K562 (cell line): ENCODE results near the gene TXNRD2. TPM values are rescaled to one million over a fixed set of nuclear protein-coding genes. Genes with fewer than 3 reads are reported as not detected.

Experiments
- ARID2 ChIP-seq: fragments of 450-650 bp; IDR thresholded peaks from 2 replicates; pipeline ENCODE4 v1.6.1; 2017; ENCODE audit warnings: antibody characterized with exemption, mild to moderate bottlenecking
- ELK3 ChIP-seq: fragments of 450-650 bp; formaldehyde crosslinking; IDR thresholded peaks from 2 replicates; pipeline ENCODE4 v1.4.0; 2020; ENCODE audit warnings: mild to moderate bottlenecking
- ETV1 ChIP-seq: fragments of 450-650 bp; conservative IDR thresholded peaks from 2 replicates; pipeline ENCODE4 v1.6.1; 2016; ENCODE audit warnings: missing genetic modification characterization, control low read depth, low read depth, missing compliant biosample characterization
- FOXK2 ChIP-seq, 2 experiments: fragments of 450-650 bp; IDR thresholded peaks in 1 of 2; conservative IDR thresholded peaks in 1 of 2; 2 replicates each; pipeline ENCODE4 v1.6.1; 2016; ENCODE audit warnings: low read depth in 2 of 2, mild to moderate bottlenecking in 1 of 2
- KLF16 ChIP-seq: IDR thresholded peaks from 2 replicates; pipeline ENCODE4 v1.6.1; 2016; ENCODE audit warnings: antibody characterized with exemption
- MED1 ChIP-seq: sonication (generic); formaldehyde crosslinking; IDR thresholded peaks from 2 replicates; pipeline ENCODE4 v1.8.1; 2023; ENCODE audit warnings: missing genetic modification reagents, borderline replicate concordance
- NUFIP1 ChIP-seq: fragments of 450-650 bp; IDR thresholded peaks from 2 replicates; pipeline ENCODE4 v1.6.1; 2018; ENCODE audit not compliant: partially characterized antibody
- RBFOX2 ChIP-seq: fragments of 200-400 bp; formaldehyde crosslinking; IDR thresholded peaks from 2 replicates; pipeline ENCODE4 v1.6.1; 2017; ENCODE audit warnings: low read depth, mild to moderate bottlenecking, low read length, moderate library complexity
- RNF2 ChIP-seq: sonication (generic); IDR thresholded peaks from 2 replicates; pipeline ENCODE4 v1.6.1; 2016
- SIN3A ChIP-seq, 2 experiments: fragments of 150-350 bp in 1 of 2; IDR thresholded peaks; 2 replicates each; pipeline ENCODE4 v1.6.1; 2011 to 2016; ENCODE audit warnings: borderline replicate concordance in 2 of 2, low read depth in 2 of 2, low read length in 2 of 2, mild to moderate bottlenecking in 2 of 2, moderate library complexity in 2 of 2; ENCODE audit not compliant: control insufficient read depth in 1 of 2
- WHSC1 ChIP-seq: IDR thresholded peaks from one replicate; pipeline ENCODE4 v1.6.1; 2012; ENCODE audit warnings: low read length, control low read depth, inconsistent platforms
- ZBTB12 ChIP-seq: fragments of 250-450 bp; sonication (Bioruptor Pico); IDR thresholded peaks from 2 replicates; pipeline ENCODE4 v1.4.0; 2020
- ZBTB8A ChIP-seq: fragments of 450-650 bp; IDR thresholded peaks from 2 replicates; pipeline ENCODE4 v1.6.1; 2018; ENCODE audit warnings: mild to moderate bottlenecking, moderate library complexity; ENCODE audit not compliant: partially characterized antibody
- ZC3H8 ChIP-seq: fragments of 450-650 bp; IDR thresholded peaks from 2 replicates; pipeline ENCODE4 v1.6.1; 2017
- ZNF551 ChIP-seq: fragments of 250-450 bp; sonication (Bioruptor Pico); IDR thresholded peaks from 2 replicates; pipeline ENCODE4 v1.5.0; 2021; ENCODE audit warnings: mild to moderate bottlenecking, moderate library complexity
- polyA plus RNA-seq, 8 experiments: library from polyadenylated mRNA; depleted of rRNA in 4 of 8; stranded (reverse) in 5 of 8; unstranded in 3 of 8; fragments of >200 nt; fragmentation: Nextera tagmentation in 2 of 8; fragmentation: Illumina TruSeq in 1 of 8; extraction: Ambion mirVana in 2 of 8; extraction: Trizol in 1 of 8; gene quantifications; 2 replicates each; pipeline versions ENCODE4 v1.2.1 to v1.2.3, GENCODE V29; 2011 to 2014; ENCODE audit warnings: inconsistent platforms in 1 of 8, missing spikeins in 1 of 8
- total RNA-seq, 7 experiments: library from RNA; depleted of rRNA in 6 of 7; stranded (reverse); fragments of >200 nt in 6 of 7; fragmentation: Illumina TruSeq in 2 of 7; extraction: Trizol in 2 of 7; gene quantifications; 2 replicates each; pipeline versions ENCODE4 v1.2.1 to v1.2.3, GENCODE V29; 2011 to 2021; ENCODE audit warnings: low replicate concordance in 1 of 7
- TF ChIP-seq, protein P1 (sequence below): fragments of 450-650 bp; IDR thresholded peaks from 2 replicates; pipeline ENCODE4 v1.6.1; 2016; ENCODE audit warnings: borderline replicate concordance
- TF ChIP-seq, protein P2 (sequence below): sonication (generic); formaldehyde crosslinking; IDR thresholded peaks from 2 replicates; pipeline ENCODE4 v1.8.0; 2023; ENCODE audit warnings: mild to moderate bottlenecking, missing genetic modification reagents
- TF ChIP-seq, protein P3 (sequence below): fragments of 250-450 bp; sonication (Bioruptor Pico); IDR thresholded peaks from 2 replicates; pipeline ENCODE4 v1.5.0; 2020; ENCODE audit warnings: mild to moderate bottlenecking

Gene TXNRD2
- total and polyA plus RNA-seq, 9 of the 15 experiments (the other 6 are each of a cell fraction or from before 2014, with no cell fraction given) = 3.3 to 80.2 (median 49.4) TPM

DNA sequence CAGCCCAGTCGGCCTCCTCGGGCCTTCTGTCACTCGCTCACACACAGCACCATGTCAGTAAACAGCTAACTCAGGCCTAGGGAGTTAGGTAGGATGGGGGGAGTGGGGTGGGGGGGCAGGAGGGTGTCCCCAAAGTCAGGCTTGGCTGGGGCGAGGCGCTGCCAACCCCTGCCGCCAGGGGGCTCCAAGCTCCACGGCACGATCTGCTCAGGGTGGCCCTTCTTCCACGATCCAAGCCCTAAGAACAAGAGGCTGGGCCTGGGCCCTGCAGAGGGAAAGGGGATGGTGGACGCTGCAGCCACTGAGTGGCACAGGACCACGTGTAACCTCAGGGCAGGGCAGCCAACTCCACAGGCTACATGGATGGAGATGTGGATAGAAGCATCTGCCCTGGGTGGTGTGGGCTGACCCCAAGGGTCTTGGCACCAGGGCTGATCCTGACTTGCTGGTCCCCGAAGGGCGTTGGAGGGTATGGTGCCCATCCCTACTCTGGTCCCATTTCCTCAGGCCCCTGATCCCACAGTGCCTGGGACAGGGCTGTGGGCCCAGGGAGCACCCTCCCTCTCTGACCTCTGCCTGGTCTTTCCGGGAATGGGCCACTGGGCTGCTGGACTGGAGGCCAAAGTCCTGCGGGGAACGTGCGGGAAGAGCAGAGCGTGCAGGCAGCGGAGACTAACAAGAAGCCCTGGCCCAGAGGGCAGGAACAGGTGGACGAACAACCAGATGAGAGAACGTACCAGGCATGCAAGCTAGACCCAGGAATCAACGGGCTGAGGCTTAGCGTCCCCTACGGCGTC is 29.1 kb upstream of the TXNRD2 start (continued):
- no peak for TF ChIP-seq NUFIP1
- no peak for TF ChIP-seq RNF2
- peak; percentile 0; the same call in 1 of the 2 replicates for TF ChIP-seq RBFOX2
- no peak; a peak in 1 of 4 replicates for TF ChIP-seq SIN3A (IDR thresholded peaks at IDR 0.05; ENCODE audit: borderline replicate concordance in 2 of 2, control insufficient read depth in 1 of 2, low read depth in 2 of 2, low read length in 2 of 2)
- TF ChIP-seq, protein P1, sequence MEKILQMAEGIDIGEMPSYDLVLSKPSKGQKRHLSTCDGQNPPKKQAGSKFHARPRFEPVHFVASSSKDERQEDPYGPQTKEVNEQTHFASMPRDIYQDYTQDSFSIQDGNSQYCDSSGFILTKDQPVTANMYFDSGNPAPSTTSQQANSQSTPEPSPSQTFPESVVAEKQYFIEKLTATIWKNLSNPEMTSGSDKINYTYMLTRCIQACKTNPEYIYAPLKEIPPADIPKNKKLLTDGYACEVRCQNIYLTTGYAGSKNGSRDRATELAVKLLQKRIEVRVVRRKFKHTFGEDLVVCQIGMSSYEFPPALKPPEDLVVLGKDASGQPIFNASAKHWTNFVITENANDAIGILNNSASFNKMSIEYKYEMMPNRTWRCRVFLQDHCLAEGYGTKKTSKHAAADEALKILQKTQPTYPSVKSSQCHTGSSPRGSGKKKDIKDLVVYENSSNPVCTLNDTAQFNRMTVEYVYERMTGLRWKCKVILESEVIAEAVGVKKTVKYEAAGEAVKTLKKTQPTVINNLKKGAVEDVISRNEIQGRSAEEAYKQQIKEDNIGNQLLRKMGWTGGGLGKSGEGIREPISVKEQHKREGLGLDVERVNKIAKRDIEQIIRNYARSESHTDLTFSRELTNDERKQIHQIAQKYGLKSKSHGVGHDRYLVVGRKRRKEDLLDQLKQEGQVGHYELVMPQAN = no peak
- TF ChIP-seq, protein P2, sequence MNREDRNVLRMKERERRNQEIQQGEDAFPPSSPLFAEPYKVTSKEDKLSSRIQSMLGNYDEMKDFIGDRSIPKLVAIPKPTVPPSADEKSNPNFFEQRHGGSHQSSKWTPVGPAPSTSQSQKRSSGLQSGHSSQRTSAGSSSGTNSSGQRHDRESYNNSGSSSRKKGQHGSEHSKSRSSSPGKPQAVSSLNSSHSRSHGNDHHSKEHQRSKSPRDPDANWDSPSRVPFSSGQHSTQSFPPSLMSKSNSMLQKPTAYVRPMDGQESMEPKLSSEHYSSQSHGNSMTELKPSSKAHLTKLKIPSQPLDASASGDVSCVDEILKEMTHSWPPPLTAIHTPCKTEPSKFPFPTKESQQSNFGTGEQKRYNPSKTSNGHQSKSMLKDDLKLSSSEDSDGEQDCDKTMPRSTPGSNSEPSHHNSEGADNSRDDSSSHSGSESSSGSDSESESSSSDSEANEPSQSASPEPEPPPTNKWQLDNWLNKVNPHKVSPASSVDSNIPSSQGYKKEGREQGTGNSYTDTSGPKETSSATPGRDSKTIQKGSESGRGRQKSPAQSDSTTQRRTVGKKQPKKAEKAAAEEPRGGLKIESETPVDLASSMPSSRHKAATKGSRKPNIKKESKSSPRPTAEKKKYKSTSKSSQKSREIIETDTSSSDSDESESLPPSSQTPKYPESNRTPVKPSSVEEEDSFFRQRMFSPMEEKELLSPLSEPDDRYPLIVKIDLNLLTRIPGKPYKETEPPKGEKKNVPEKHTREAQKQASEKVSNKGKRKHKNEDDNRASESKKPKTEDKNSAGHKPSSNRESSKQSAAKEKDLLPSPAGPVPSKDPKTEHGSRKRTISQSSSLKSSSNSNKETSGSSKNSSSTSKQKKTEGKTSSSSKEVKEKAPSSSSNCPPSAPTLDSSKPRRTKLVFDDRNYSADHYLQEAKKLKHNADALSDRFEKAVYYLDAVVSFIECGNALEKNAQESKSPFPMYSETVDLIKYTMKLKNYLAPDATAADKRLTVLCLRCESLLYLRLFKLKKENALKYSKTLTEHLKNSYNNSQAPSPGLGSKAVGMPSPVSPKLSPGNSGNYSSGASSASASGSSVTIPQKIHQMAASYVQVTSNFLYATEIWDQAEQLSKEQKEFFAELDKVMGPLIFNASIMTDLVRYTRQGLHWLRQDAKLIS (CRISPR knock-in tag) = no peak
- TF ChIP-seq, protein P3, sequence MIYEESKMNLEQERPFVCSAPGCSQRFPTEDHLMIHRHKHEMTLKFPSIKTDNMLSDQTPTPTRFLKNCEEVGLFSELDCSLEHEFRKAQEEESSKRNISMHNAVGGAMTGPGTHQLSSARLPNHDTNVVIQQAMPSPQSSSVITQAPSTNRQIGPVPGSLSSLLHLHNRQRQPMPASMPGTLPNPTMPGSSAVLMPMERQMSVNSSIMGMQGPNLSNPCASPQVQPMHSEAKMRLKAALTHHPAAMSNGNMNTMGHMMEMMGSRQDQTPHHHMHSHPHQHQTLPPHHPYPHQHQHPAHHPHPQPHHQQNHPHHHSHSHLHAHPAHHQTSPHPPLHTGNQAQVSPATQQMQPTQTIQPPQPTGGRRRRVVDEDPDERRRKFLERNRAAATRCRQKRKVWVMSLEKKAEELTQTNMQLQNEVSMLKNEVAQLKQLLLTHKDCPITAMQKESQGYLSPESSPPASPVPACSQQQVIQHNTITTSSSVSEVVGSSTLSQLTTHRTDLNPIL (CRISPR knock-in tag) = no peak
- peak; percentile 61; the same call in 1 of the 2 replicates for TF ChIP-seq KLF16
- no peak for TF ChIP-seq ETV1
- no peak for TF ChIP-seq MED1 (CRISPR knock-in tag)
- peak; percentile 87; the same call in 1 of the 2 replicates for TF ChIP-seq ZC3H8
- TF ChIP-seq FOXK2 (conservative IDR thresholded peaks at IDR 0.05 in 1 of 2, IDR thresholded peaks at IDR 0.05 in 1 of 2; ENCODE audit: low read depth in 2 of 2) = no peak
- peak; percentile 100 for TF ChIP-seq ARID2
- no peak for TF ChIP-seq ZBTB12 (CRISPR knock-in tag)
- peak; percentile 67; the same call in 1 of the 2 replicates for TF ChIP-seq ELK3 (CRISPR knock-in tag)
- TF ChIP-seq ZBTB8A = no peak
- no peak for TF ChIP-seq ZNF551 (CRISPR knock-in tag)
- peak; percentile 45 for TF ChIP-seq WHSC1
